GM18520 (cell line): Measurements from ENCODE around the gene PXYLP1.

Source experiments
- ATAC-seq: cut with Tn5 transposase; IDR thresholded peaks from one replicate; pipeline ENCODE4 v1.9.1; 2021; ENCODE audit not compliant: unreplicated experiment

The PXYLP1 gene

DNA sequence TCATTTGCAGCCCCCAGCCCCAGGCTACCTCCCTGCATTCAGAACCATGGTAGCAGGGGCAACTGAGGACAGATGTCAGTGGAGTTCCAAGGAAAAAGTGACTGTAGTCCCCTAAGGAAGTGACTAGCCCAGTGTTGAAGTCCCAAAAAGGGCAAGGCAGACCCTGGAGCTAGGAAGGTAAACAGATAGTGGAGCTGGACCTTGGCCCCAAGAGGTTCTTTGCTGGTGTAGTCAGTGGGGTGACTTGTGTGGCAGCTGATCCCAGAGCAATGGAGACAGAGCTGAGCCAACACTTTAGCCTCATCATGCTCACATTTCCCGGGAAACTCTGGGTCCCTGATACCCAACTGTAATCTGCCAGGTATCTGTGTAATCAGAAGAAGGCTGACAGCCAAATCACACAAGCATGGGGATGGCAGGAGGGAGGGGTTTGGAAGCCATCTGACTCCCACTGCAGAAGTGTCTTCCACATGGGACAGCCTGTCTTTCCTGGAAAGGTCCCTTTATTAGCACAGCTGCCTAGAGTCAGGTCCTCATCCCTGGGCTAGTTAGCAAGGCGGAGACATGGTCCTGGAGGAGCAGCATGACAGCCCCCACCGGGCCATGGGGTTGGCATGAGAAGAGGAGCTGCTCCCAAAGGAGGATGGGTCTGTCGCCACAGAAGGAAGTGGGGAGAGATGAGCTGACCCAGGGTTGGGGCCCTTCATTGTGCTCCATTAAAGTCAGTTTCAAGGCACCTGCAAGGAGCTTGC lies 39.8 kb downstream of the PXYLP1 start:
- no peak for ATAC-seq

DNA sequence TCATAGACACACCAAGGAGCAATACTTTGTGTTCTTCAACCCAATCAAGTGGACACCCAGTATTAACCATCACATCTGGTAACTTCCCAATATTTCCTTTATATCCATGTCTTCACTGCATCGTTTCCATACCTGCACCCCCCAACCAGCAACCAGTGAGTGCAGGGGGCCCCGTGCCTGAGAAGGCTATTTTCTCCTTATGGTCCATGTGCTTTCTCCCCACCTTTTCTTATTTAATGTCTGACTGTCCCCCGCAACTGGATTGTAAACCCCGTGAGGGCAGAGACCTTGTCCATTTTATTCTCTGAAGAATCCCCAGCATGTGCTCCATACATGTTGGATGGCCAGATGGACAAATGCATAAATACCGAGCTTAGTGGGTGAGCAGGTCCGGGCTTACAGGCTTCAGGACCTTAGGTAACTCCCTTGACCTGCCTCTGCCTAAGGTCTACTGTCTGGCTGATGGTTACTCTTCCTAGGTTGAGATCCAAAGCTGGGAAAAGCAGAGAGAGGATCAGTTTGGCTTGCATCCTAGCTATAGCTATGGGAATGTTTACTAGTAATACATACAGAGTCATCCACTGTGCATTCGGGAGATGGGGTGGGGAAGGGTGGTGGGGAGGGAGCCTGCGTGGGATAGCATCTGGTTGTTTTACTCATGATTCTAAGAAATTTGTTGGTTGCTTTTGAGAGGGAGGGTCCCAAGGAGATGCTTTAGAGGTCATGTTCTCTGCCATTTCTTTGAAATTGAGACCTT lies 41.5 kb downstream of the PXYLP1 start:
- no peak for ATAC-seq

DNA sequence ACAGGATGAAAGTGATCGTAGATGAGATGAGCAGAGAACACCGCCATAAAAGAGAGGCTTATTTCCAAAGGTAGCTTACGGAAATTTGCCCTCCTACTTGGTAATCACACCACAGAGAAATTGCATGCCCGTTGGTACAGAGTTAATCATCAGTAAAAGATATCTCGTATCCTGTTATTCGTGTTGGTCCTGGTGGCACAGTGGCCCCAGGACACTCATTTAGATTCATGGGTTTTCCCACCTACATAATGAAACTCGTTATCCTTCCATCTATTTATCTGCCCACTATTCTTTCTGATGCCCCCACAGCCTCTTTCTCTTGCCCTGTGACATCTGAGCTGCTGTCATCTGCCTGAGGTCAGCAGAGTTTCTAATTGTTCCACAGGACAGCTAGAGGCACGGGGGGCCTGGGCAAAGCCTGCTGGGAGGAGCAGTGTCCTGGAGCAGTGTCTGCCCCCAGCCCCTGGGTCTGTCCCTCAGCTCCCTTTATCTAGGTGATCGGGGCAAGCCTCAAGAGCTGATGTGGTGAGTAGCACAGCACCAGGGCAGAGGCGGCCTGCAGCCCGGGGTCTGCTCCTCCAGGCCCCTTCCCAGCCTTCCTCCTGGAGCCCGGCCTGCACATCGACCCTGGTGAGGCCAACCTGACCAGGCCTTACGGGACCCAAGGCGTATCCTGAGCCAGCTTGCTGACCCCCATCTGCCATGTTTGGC lies 42.2 kb downstream of the PXYLP1 start:
- ATAC-seq = no peak

DNA sequence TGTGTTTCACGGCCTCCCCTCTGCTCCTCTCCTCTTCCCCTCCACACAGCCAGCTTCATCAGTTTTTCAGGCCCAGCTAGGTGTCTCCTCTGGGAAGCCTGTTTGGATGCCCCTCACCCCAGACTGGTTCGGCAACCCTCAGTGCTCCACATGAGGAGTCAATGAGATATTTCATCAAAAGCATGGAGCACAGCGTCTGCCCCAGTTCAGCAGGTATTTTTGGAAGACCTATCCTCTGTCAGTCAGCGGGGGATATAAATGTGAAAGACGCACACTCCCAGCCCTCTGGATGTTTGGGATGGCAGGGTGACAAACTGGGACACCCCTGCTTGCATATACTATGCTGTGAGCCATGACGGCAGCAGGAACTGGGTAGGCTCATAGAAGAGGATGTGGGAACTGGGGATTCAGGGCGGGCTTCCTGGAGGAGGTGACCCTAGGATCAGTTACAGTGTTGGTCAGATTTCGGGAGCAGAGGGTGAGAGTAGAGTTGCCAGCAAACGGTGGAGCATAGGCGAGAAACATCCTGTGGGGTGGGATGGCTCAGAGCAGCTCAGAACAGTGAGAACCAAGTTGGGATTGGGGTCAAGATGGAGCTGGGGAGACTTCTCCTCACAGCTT lies 42.9 kb downstream of the PXYLP1 start:
- no peak for ATAC-seq

DNA sequence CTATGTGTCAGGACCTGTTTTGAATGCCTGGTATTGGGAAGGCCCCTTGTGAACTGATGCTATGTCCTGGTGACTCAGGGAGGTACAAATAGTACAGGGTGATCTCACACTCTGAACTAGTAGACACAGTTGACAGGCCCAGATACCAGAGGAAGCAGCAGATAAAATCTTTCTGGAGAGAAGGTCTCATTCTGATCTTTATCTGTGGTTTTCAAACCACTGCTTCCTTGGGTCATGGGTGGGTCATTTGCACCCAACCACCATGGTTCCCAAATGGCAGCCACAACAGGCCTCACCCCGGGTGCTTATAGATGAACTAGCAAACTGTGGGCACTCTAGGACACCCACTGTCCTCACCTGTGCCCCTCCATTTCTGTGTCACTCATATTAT lies 43.4 kb downstream of the PXYLP1 start:
- peak; percentile 70 for ATAC-seq

DNA sequence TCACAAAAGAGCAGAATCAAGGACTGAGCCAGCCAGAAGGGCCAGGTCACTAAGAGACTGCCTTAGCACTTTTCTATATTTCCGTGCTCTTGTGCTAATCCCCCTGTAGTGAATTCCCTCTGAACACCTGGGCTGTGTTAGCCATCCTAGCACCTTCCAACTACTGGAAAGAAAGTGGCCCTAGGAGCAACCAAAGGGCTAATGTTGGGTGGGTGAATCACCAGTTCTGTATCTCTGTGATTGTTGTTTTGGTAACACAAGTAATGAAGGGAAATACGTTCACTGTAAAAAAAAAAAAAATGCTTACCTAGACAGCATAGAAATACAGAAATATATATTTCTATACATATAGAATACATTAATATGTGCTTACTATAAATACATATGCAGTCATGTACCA lies 43.9 kb downstream of the PXYLP1 start:
- ATAC-seq = no peak

DNA sequence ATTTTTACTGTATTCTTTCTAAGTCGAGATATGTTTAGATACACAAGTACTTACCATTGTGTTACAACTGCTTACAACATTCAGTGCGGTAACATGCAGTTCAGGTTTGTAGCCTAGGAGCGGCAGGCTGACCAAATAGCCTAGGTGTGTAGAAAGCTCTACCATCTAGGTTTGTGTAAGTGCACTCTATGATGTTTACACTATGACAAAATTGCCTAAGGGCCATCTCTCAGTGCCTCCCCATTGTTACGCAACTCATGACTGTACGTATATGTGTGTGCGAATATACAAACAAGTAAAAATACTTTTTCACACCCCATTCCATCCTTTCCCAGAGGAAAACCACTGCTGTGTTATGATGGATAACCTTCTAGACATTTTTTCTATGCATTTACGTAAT lies 44.3 kb downstream of the PXYLP1 start:
- ATAC-seq = no peak

DNA sequence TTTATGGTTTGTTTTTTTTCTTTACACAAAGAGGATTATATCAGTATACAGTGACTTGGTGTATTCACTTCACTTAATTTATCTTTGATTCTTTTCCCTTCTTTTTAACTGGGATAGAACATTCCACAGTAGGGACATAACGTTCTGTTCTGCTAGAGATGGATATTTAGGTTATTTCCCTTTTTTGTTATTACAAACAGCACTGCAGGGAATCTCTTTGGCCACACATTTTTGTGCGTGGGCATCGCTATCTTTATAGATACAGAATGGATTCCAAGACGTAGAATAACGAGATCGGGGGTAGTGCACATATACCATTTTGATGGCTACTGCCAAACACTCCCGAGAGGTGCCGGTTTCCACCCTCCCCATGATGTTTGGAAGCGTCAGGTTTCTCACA lies 44.8 kb downstream of the PXYLP1 start:
- ATAC-seq = no peak

DNA sequence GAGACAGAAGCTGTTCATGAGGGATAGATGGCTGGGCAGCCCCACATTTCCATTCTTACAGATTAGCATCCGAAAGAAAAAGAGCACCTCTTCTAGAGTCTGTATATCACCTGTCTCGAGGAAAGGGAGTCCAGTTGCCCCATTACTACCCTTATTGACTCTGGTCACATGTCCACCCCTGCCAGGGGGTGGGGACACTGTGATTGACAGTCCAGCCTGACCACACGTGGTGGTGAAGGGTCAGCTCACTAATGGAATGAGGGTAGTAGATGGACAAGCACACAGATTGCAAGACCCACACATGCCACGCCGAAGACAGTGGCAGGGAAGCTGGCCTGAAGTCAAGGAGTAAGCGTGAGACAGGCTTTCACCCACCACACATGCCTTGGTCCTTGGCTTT lies 45.8 kb downstream of the PXYLP1 start:
- no peak for ATAC-seq

DNA sequence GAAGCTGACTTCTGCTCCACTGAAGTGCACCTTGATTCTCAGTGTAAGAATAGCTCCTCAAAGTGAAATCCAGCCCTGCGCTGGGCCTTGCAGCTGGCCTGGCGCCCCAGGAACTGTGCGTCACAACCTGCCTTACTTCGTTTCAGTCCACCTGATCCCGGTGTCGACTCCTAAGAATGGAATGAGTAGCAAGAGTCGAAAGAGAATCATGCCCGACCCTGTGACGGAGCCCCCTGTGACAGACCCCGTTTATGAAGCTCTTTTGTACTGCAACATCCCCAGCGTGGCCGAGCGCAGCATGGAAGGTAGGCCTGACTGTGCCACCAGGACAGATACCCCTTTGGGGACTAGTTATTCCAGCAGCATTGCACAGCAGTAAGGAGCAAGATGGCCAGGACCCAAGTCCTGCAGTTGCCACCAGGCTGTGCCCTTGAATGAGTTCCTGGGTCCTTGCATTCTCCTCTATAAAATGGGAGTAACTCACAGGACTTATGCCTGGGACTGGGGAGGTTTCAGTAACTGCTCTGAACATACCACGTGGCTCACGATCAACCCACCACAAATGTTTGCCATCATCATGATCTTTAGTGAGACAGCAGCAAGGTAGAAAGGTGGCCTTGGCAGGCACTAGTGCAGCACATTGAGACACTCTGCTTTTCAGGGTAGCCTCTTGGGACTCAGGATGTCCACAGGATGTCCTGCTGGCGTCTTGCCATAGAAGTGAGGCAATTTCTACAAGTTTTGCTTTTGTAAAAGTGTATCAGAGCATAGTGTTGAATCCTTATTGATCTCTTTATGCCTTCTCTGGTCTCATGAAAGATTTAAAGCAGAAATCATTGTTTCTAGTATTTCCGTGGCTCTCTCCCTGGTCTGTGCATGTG lies 46.8 kb downstream of the PXYLP1 start:
- no peak for ATAC-seq

DNA sequence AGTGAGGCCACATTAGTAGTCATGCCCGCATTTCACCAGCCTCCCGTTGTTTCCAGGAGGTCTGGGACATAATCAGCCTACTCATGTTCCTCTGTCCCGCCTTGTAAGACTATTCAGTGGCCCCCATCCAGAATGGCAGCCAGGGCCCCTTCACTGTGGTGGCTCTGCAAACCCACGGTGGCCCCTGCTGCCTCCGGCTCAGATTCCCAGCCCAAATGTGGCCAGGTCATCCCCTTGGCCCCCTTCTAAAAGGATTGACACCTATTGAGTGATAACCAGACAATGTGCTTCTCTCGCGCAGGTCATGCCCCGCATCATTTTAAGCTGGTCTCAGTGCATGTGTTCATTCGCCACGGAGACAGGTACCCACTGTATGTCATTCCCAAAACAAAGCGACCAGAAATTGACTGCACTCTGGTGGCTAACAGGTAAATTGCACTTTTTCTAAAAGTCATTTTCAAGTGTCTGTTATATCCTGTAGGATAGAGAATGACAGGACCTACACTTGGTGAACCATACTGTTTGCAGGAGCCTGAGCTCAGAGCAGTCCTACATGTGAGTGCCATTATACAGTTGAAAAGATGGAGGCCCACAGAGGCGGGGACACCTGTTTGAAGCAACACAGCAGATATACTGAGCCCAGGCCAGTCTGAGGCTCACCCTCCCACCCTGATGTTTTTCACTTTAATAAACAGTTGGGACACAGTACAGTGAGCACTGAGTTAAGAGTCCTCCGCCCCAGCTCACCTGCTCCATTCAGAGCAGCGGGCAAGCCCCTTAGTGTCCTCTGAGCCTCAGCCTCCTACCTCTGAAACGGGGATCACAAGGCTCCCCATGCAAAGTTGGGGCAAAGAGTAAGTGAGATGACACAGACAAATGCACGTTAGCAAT lies 47.7 kb downstream of the PXYLP1 start:
- no peak for ATAC-seq

DNA sequence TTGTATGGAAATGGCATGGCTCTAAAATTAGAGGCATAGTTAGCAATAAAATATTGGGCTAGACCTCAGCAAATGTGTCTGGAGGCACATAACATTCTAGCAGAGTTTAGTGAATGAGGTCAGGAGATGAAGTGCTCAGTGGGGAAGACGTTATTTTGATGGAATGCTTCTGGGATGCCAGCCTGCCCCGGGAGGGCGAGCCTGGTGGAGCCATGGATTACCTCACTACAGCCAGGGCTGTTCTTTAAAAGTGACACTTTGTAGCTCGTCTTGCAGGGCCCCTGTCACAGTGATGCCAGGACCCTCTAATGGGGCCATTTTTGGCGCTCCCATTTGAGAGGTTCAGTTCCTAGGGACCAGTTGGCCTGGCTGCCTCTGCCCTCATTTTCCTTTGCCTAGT lies 48.5 kb downstream of the PXYLP1 start:
- ATAC-seq = no peak

DNA sequence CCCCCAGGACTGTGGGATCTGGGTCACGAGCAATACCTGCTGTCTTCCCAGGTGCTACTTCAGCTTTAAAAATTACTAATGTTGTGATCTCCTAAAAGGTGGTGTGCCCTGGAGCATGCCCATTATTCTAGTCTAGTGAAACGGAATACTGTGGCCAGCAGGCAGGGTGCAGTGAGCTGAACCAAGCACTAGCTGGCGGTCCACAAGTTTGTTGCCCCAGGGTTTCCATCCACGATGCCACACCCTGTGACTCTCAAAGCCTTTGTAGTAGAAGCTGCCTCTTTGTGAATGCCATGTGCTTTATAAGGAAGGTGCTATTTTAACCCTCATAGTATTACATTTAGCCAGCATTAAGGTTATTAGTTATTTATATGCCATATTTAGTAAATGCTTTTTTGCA lies 49.1 kb downstream of the PXYLP1 start:
- ATAC-seq = no peak

DNA sequence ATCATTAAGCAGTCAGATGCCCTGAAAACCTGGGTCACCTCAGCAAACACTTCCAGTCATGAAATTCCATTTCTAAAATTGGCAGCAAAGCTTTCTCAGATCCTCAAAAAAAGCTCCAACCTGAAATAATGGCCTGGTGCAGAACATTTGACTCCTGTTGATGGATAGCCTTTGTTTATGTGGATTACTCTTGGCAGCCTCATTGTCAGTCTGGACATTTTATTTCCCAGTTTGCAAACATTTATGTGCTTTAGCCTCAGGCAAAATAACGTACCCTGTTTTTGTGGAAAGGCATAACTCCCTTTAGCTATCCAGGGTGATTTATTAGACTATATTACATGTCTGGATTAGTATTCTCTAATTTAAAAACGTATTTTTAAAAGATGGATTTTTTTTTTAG lies 53.9 kb downstream of the PXYLP1 start:
- no peak for ATAC-seq

DNA sequence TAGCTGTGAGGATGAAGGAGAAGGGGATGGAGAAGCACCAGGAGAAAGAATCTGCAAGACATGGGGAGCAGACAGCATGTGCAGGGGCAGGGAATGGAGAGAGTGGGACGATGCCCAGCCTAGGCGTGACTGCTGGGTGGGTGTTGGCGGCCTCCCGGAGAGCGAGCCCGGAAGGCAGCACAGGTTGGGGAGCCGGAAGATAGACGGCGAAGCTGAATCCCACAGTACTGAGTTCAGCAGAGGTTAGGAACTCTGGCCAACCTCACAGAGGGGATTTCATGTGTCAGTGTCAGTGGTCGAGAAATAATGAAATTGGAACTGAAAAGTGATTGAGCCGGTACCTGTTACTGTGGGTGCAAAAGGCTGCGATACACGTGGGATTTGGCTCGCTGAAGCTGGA lies 55.2 kb downstream of the PXYLP1 start:
- no peak for ATAC-seq

DNA sequence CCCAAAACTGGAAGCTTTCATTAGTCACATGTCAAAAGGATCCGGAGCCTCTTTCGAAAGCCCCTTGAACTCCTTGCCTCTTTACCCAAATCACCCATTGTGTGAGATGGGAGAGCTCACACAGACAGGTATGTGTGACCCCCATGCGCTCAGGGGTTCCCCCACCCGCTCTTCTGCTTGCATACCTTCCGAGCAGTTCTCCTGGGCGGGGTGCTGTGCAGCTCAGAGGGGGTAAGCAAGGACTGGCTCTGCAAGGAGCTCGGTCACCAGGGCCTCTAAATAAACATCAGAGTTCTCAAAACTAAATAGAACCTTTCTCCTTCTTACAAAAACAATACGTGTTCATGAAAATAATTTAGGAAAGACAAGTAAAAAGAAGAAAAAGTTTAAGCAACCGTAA lies 55.7 kb downstream of the PXYLP1 start:
- no peak for ATAC-seq

DNA sequence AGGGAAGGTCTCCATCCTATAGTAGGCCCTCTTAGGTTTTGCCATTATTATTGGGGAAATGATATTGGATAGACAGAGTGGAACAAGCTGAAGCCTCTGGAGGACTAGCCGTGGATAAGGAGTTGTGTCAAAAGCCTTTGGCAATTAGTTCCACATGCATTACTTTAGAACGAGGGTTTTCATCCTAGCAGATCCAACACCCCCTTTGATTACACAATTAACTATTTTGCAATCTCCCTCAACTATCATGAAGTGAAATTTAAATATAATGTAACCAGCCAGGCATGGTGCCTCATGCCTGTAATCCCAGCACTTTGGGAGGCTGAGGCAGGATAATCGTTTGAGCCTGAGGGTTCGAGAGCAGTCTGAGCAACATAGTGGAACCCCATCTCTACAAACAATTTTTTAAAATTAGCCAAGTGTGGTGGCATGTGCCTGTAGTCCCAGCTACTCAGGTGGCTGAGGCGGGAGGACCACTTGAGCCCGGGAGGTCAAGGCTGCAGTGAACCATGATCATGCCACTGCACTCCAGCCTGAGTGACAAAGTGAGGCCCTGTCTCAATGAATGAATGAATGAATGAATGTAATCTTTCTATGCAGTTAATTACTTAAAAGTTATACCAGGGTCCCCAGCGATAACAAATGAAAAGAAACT lies 56.8 kb downstream of the PXYLP1 start:
- no peak for ATAC-seq

DNA sequence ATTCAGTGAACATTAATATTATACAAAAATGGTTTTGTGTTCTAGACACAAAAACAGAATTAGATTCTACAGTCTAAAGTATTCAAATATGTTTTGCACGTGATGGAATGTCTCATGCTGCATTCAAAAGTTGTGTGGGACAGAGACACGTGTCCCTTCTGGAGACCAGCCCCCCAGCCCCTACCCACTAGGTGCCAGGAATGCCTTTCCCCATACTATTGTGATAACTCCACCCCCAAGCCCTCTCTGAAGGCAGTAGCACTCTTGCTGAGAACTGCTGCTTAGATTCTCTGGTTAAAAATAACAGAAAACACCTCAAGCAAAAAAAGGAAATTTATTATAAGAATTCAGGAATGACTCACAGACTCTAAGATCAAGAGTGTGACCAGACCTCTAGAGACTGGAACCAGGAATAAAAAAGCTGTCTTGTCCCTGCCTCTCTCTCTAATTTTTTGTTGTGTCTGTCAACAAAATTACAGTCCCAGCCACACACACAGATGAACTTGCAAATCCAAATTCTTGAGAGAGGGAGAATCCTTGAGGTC lies 57.7 kb downstream of the PXYLP1 start:
- ATAC-seq = no peak
